GM12801 (cell line): Measurements from ENCODE around the gene SLC22A12.

Source experiments
- CTCF ChIP-seq: IDR thresholded peaks from one replicate; pipeline ENCODE4 v1.5.1; 2011; ENCODE audit warnings: control low read depth; ENCODE audit not compliant: insufficient read length; ENCODE audit errors: extremely low read depth

Gene SLC22A12

DNA sequence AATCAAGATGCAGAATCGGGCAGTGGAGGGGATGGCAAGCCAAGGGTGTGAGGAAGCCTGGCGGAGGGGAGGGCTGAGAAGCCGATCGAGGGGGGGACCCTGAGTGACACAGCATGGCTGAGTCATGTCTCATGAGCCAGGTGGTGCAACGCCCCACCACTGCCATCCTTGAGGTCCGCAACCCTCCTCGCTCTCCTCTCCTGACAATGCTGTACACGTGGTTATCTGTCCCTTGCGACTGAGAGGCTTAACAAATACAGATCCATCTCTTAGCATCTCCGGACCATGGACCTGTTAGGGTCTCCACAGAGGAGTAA, 14.2 kb downstream of the SLC22A12 start:
- TF ChIP-seq CTCF: no peak

DNA sequence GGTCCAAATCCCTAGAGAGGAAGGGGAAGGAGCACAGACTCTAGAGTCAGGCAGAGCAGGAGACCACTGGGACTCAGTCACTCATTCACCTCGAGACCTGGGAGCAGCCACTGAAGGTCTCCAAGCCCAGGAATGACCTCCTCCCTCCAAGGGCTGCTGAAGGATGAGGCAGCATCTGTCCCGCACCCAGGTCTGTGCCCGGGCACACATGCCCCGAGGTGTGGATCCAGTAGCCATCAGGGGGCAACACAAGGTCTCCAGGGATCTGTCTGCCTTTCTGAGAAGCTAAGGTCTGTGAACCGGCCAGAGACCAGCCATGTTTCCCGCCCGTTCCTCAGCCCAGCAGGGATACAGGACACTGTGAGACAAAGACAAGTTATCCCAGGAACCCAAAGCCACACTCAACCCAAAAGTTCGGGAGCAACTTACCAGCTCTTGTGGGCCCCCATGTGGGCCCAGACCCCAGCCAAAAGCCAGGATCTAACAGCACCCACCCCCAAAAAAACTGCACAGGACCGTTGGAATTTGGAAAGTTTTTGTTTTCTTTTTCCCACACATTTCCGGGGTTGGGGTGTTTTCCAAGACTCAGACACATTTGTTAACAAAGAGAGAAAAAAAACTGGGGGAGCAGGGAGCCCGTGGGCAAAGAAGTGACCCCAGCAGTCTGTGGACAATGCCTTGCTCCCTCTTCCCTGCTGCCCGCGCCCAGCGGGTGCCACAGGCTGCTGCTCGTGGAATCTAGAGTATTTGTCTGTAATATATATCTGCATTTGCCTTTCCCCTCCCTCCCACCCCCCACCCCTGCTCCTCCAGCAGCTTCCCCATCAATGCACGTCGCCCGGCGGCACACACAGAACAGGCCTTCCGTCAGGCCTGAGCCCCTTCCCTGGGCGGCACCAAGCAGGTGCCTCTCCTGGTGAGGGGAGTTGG, 14.9 kb downstream of the SLC22A12 start:
- TF ChIP-seq CTCF: no peak

DNA sequence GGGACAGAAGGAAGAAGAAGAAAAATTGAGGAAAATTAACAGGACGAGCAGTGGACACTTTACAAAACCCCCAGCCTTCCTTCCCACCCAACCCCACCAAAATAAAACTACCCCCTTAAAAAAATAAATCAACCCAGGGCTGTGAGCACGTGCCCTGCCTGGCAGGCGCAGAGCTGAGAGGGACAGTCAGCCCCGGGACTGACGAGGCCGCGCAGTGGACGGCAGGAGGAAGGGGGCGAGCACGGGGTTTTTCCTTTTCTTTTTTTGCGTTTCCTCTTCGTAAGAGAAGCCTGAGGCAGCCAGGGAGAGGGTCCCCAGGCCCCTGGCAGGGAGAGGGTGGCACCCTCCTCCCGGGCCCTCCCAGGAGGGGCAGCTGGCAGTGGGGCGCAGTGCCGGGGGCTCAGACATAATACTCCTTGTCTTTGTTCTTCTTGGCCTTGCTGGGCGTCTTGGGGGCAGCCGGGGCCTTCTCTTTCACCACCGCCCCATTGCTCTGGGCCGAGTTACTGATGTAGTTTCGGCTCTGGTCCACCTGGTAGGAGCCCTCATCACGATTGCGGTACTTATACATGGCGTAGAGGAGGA, 15.9 kb downstream of the SLC22A12 start:
- no peak for TF ChIP-seq CTCF

- TF ChIP-seq CTCF: no peak
Measured at GRCh38 chr11:64607381-64607985, 16.5 kb downstream of the SLC22A12 start.

GRCh38 chr11:64608046-64608445, 17.0 kb downstream of the SLC22A12 start:
- no peak for TF ChIP-seq CTCF

- no peak for TF ChIP-seq CTCF
Measured at GRCh38 chr11:64608636-64609035, 17.6 kb downstream of the SLC22A12 start.

- TF ChIP-seq CTCF: no peak
Measured at GRCh38 chr11:64609436-64610047, 18.5 kb downstream of the SLC22A12 start.
